ENCODE measurements around the gene CFAP46.
A peak's percentile ranks its signal among the peaks of the same experiment; 100 is the strongest.

The CFAP46 gene

DNA sequence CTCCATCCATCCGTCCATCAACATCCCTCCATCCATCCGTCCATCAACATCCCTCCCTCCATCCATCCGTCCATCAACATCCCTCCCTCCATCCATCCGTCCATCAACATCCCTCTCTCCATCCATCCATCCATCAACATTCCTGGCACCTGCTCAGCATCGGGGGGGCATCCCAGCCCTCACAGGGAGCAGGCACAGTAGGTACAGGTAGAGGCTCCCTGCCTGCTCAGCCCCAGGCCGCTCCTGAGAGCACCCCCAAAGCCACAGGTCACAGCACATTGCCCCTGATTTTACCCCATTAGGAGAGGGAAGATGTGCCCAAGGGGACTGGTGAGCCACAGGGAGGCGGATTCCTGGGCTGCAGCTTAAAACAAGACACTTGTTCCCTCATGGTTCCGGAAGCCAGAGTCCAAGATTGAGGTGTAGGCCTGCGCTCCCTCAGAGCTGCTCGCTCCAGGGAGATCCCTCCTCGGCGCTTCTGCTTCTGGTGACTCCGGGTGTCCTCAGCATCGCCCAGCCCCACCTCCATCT, 21.1 kb upstream of the CFAP46 start:
- CTCF ChIA-PET, result no interaction called here
- DNase-seq (ENCODE audit: low spot score), result no peak
- TF ChIP-seq, protein P1, sequence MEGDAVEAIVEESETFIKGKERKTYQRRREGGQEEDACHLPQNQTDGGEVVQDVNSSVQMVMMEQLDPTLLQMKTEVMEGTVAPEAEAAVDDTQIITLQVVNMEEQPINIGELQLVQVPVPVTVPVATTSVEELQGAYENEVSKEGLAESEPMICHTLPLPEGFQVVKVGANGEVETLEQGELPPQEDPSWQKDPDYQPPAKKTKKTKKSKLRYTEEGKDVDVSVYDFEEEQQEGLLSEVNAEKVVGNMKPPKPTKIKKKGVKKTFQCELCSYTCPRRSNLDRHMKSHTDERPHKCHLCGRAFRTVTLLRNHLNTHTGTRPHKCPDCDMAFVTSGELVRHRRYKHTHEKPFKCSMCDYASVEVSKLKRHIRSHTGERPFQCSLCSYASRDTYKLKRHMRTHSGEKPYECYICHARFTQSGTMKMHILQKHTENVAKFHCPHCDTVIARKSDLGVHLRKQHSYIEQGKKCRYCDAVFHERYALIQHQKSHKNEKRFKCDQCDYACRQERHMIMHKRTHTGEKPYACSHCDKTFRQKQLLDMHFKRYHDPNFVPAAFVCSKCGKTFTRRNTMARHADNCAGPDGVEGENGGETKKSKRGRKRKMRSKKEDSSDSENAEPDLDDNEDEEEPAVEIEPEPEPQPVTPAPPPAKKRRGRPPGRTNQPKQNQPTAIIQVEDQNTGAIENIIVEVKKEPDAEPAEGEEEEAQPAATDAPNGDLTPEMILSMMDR (conservative IDR thresholded peaks at IDR 0.05; ENCODE audit: low read depth), result no peak
- POLR2A ChIA-PET (ENCODE audit: low non-redundant PET), result no interaction called here
- H3K27ac ChIP-seq, result no peak overlapping the region

DNA sequence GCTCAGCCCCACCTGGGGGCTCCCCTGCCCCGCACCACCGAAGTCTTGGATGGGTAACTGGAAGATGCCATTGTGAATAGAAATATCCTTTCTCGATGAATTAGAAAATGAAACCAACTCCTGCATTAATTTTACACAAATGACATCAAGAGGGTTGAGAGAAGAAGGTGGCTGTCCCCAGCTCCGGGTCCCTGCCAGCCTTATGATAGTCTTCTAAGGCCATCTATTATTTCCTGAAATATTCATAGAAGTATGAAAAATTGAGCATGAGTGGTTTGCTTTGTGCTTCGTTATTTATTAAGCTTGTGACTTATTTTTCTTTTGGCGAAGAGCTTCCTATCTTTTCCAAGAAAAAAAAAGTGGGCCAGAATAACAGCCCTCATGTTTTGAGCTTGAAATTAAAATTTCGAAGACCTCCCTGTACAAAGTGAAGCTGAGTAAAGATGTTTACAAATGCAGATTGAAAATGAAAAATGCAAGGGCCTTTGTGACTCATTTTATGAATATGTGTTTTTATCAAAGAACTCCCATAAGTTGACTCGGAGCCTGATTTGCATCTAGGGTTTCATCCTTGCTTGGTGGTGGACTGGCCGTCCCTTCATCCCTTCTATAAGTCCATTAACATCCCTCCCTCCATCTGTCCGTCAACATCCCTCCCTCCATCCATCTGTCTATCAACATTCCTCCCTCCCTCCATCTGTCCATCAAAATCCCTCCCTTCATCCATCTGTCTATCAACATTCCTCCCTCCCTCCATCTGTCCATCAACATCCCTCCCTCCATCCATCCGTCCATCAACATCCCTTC, 20.5 kb upstream of the CFAP46 start:
- no peak for DNase-seq (ENCODE audit: low spot score)
- TF ChIP-seq, protein P1 (conservative IDR thresholded peaks at IDR 0.05; ENCODE audit: low read depth), result no peak
- CTCF ChIA-PET, result interaction anchor here (1.1 kb wide), 1 partner anchor 18 kb away, joined by 3 read pairs; no protein-coding TSS in a partner anchor
- POLR2A ChIA-PET (ENCODE audit: low non-redundant PET), result no interaction called here
- H3K27ac ChIP-seq, result no peak overlapping the region

DNA sequence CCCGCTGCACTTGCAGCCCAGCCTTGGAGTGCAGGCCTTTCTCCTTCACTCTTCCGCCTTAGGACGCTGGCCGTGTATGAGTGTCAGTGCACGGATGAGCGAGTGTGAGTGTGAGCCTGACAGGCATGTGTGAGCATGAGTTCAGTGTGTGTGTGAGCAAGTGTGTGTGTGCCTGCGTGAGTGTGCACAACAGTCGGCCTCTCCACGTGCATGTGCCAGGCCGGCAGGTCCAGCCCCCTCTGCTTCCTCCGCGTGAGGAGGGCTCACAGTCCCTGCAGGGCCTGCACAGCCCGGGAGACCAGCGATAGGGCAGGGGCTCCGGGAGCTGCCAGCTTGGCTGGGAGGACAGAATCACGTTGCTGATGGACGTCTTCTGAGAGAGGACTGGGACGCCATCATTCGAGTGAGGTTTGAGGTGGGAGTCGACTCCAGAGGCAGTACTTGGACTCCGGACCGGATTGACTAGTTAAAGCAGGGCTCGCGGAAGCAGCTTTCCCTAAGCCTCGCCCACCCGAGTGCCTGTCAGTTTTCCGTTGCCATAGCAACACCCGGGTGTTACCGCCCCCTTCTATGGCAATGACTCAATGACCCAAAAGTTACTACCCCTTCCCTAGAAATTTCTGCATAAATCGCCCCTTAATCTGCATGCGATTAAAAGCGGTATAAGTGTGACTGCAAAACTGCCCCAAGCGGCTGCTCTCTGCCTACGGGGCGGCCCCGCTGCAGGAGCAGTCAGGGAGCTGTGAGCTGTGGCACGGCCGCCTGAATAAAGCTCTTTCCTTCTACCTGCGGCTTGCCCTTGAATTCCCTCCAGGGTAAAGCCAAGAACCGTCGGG, 19.6 kb upstream of the CFAP46 start:
- POLR2A ChIA-PET (ENCODE audit: low non-redundant PET), result no interaction called here
- DNase-seq (ENCODE audit: low spot score), result peak; percentile 75

DNA sequence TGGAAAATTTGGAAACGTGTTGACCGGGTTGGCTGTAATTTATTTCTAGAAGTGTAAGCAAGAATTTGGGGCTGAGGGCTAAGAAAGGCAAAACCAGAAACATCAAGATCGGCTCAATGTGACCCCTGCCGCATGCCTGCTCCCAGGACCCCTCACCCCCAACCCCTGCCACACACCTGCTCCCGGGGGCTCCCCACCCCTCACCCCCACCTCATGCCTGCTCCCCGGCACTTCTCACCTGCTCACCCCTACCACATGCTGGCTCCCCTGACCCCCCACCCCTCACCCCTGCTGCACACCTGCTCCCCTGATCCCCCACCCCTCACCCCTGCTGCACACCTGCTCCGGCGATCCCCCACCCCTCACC, 19.0 kb upstream of the CFAP46 start:
- no peak for DNase-seq (ENCODE audit: low spot score)
- no peak overlapping the region for H3K27ac ChIP-seq
- ChIA-PET POLR2A (ENCODE audit: low non-redundant PET) (no interaction called here), CTCF (no interaction called here)
- TF ChIP-seq, protein P1 (conservative IDR thresholded peaks at IDR 0.05; ENCODE audit: low read depth), result no peak

More for the DNA sequence above, 19.6 kb upstream of the CFAP46 start:
- CTCF ChIA-PET, result interaction anchor here (0.6 to 1.1 kb wide), 2 partner anchors 17 to 23 kb away, joined by 3 read pairs; no protein-coding TSS in a partner anchor
- H3K27ac ChIP-seq, result no peak overlapping the region
- TF ChIP-seq, protein P1 (conservative IDR thresholded peaks at IDR 0.05; ENCODE audit: low read depth), result no peak

DNA sequence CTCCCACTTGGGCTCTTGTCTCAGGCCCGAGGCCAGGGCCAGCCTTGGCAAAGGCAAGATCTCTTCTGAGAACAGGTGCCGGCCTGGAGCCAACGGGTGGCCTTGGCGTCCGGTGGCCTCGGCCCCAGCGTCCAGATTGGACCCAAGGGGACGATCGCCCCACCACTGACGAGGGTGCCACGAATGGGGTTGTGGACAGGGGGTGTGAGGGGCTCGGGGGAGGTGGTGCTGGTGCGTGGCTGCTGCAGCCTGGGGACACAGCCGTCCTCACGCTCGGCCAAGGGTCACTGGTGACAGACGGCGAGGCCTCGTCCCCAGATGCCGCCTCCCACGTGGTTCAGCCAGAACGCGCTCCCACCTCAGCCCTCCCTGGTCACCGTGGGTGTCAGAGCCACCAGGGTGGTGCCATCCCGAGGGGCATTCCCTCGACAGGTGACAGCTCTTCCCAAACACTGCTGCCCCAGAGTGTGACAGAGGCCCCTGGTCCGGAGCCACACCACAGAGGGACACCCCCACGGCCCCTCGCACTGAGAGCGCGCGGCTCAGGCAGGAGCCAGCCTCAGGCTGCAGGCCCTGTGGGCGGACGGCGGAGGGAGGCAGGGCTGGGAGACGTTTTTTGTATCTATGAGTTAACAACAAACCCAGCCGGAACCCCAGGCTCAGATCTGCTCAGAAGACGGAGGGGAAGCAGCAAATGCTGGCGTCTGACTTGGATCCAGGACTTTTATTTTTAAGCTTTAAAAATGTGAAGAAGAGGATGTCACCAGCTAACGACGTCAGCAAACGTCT, 18.5 kb upstream of the CFAP46 start:
- TF ChIP-seq, protein P1 (conservative IDR thresholded peaks at IDR 0.05; ENCODE audit: low read depth), result no peak
- no peak overlapping the region for H3K27ac ChIP-seq
- no peak for DNase-seq (ENCODE audit: low spot score)
- ChIA-PET POLR2A (ENCODE audit: low non-redundant PET) (no interaction called here), CTCF (no interaction called here)

DNA sequence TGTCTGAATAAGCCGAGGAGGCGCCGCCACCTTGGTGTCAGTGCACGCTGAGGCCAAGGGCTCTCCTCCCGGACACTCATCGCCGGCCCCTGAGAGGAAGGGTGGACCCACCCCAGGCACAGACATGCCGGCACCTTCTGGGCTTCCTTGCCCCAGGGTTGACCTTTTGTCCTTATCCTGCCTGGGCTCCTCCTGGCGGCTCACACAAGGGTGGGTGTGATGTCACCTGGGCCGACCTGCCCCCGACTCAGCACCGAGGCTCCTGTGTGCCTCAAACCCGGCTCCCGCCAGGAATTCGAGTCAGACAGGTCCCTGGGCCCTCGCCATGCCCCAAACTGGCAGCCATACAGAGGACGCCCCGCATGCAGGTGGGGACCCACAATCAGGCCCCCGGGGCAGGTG, 17.7 kb upstream of the CFAP46 start:
- no peak overlapping the region for H3K27ac ChIP-seq
- TF ChIP-seq, protein P1 (conservative IDR thresholded peaks at IDR 0.05; ENCODE audit: low read depth), result no peak
- POLR2A ChIA-PET (ENCODE audit: low non-redundant PET), result no interaction called here
- CTCF ChIA-PET, result no interaction called here
- no peak for DNase-seq (ENCODE audit: low spot score)
